ENCODE measurements around the gene FBXL13. TPM values are rescaled to one million over a fixed set of nuclear protein-coding genes. Genes with fewer than 3 reads are reported as not detected.

Gene FBXL13
- total and polyA plus RNA-seq, 2 experiments from 2014 or later, result 1.2 to 2.5 TPM

DNA sequence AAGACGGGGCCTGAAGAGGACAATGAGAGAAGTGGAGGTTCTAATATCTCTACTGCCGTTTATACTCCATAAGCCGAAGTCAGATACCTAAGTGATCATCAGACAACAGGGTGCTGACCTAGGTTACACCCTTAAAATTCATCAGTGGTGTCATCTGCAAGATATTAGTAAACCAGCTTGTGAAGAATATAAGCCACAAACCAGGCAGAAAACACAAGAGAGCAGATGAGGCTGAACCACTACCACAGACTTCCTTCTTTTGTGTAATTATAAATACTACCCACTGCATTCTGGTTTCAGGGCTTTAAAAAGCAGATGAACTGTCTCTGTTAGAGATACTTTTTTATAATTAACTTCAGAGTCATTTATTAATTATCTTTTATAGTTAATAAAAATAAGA, 230.7 kb downstream of the FBXL13 start (continued):
- TF ChIP-seq JUNB (IDR thresholded peaks at IDR 0.05; ENCODE audit: unreplicated experiment) (no peak), POLR2AphosphoS5 (IDR thresholded peaks at IDR 0.05; ENCODE audit: low read depth) (no peak), EZH2phosphoT487 (IDR thresholded peaks at IDR 0.05; ENCODE audit: unreplicated experiment) (no peak)
- TF ChIP-seq, protein P1, sequence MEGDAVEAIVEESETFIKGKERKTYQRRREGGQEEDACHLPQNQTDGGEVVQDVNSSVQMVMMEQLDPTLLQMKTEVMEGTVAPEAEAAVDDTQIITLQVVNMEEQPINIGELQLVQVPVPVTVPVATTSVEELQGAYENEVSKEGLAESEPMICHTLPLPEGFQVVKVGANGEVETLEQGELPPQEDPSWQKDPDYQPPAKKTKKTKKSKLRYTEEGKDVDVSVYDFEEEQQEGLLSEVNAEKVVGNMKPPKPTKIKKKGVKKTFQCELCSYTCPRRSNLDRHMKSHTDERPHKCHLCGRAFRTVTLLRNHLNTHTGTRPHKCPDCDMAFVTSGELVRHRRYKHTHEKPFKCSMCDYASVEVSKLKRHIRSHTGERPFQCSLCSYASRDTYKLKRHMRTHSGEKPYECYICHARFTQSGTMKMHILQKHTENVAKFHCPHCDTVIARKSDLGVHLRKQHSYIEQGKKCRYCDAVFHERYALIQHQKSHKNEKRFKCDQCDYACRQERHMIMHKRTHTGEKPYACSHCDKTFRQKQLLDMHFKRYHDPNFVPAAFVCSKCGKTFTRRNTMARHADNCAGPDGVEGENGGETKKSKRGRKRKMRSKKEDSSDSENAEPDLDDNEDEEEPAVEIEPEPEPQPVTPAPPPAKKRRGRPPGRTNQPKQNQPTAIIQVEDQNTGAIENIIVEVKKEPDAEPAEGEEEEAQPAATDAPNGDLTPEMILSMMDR (conservative IDR thresholded peaks at IDR 0.05; ENCODE audit: low read depth in 2 of 2), result no peak

DNA sequence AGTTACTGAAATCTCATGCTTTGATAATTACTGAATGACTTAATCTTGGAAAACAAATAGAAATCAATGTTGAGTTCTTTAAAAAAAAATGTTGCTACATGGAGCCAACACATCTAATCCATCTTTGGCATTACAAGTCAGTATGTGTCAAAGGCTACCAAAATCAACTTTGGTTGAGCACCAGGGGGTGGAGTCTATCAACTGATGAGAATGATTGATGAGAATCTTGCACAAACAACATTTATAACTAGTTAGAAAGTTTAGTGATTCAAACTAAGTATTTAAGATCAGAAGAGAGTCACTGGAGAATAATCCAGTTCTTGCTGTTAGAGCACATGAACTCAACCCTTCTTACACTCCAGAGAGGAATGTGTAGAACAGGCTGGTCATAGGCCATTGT, 232.3 kb downstream of the FBXL13 start:
- Histone ChIP-seq H3K79me2 (replicated peaks; ENCODE audit: insufficient read depth) (no peaks in the 10 kb centered on the region), H2AFZ (no peak overlapping the region), H3F3A (replicated peaks; ENCODE audit: low read depth) (no peaks in the 10 kb centered on the region), H3K36me3 (ENCODE audit: insufficient read depth) (no peaks in the 10 kb centered on the region), H3K4me3 (no peak overlapping the region), H3K4me2 (no peak overlapping the region), H4K20me1 (replicated peaks; ENCODE audit: insufficient read depth) (no peaks in the 10 kb centered on the region), H3K27ac (ENCODE audit: low read depth) (no peak overlapping the region), H3K27me3 (ENCODE audit: insufficient read depth) (no peaks in the 10 kb centered on the region), H3K9me2 (ENCODE audit: insufficient read depth) (0 out of 2 replicates have a peak, but pooled peaks cover 4% of the 10 kb centered on the region), H3K4me1 (ENCODE audit: insufficient read depth) (no peaks in the 10 kb centered on the region)
- H3K9me3 Mint-ChIP-seq, result no peaks in the 10 kb centered on the region
- no peak for ATAC-seq
- H3K4me3 Mint-ChIP-seq, result no peak overlapping the region
- no peaks in the 10 kb centered on the region for H3K27me3 Mint-ChIP-seq (ENCODE audit: insufficient read depth, low read depth, poor library complexity)
- no peak for DNase-seq (ENCODE audit: low spot score)
- H3K27ac Mint-ChIP-seq, result no peak overlapping the region
- H3K36me3 Mint-ChIP-seq (ENCODE audit: low read depth), result no peaks in the 10 kb centered on the region
- H3K4me1 Mint-ChIP-seq, result no peaks in the 10 kb centered on the region
- TF ChIP-seq ZNF331 (CRISPR knock-in tag; IDR thresholded peaks at IDR 0.05; ENCODE audit: low read depth), result no peak
- TF ChIP-seq, protein P2, sequence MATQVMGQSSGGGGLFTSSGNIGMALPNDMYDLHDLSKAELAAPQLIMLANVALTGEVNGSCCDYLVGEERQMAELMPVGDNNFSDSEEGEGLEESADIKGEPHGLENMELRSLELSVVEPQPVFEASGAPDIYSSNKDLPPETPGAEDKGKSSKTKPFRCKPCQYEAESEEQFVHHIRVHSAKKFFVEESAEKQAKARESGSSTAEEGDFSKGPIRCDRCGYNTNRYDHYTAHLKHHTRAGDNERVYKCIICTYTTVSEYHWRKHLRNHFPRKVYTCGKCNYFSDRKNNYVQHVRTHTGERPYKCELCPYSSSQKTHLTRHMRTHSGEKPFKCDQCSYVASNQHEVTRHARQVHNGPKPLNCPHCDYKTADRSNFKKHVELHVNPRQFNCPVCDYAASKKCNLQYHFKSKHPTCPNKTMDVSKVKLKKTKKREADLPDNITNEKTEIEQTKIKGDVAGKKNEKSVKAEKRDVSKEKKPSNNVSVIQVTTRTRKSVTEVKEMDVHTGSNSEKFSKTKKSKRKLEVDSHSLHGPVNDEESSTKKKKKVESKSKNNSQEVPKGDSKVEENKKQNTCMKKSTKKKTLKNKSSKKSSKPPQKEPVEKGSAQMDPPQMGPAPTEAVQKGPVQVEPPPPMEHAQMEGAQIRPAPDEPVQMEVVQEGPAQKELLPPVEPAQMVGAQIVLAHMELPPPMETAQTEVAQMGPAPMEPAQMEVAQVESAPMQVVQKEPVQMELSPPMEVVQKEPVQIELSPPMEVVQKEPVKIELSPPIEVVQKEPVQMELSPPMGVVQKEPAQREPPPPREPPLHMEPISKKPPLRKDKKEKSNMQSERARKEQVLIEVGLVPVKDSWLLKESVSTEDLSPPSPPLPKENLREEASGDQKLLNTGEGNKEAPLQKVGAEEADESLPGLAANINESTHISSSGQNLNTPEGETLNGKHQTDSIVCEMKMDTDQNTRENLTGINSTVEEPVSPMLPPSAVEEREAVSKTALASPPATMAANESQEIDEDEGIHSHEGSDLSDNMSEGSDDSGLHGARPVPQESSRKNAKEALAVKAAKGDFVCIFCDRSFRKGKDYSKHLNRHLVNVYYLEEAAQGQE (IDR thresholded peaks at IDR 0.05; ENCODE audit: unreplicated experiment), result no peak

DNA sequence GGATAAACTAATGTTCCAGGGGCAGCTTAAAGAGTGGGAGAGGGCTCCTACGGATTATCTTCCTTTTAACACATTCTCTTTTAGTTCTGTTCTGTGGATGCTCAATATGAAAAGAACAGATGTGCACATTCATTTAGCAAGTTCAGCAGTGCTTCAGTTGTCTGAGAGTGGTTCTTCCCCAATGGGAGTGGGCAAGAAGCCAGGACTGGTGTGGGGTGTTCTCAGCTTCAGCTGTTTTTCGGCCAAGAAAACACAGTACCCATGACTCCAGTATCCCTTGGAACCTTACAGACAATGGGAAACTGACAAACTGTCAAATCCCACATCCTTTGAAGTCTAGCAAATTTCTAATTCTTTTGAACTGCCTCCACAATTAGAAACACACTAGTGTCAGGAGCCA, 233.3 kb downstream of the FBXL13 start:
- H4K20me1 ChIP-seq (replicated peaks; ENCODE audit: insufficient read depth), result no peaks in the 10 kb centered on the region
- Mint-ChIP-seq H3K36me3 (ENCODE audit: low read depth) (no peaks in the 10 kb centered on the region), H3K4me1 (no peaks in the 10 kb centered on the region), H3K27ac (no peak overlapping the region), H3K9me3 (no peaks in the 10 kb centered on the region), H3K4me3 (no peak overlapping the region), H3K27me3 (ENCODE audit: insufficient read depth, low read depth, poor library complexity) (no peaks in the 10 kb centered on the region)
- H3F3A ChIP-seq (replicated peaks; ENCODE audit: low read depth), result no peaks in the 10 kb centered on the region
- ATAC-seq (no peak), DNase-seq (ENCODE audit: low spot score) (no peak)
- H3K27ac ChIP-seq (ENCODE audit: low read depth), result no peak overlapping the region
- H3K4me3 ChIP-seq, result no peak overlapping the region
- no peak overlapping the region for H3K4me2 ChIP-seq
- no peaks in the 10 kb centered on the region for H3K79me2 ChIP-seq (replicated peaks; ENCODE audit: insufficient read depth)
- H3K9me2 ChIP-seq (ENCODE audit: insufficient read depth), result 0 out of 2 replicates have a peak, but pooled peaks cover 4% of the 10 kb centered on the region
- H3K4me1 ChIP-seq (ENCODE audit: insufficient read depth), result no peaks in the 10 kb centered on the region
- no peaks in the 10 kb centered on the region for H3K27me3 ChIP-seq (ENCODE audit: insufficient read depth)
- H2AFZ ChIP-seq, result no peak overlapping the region
- no peaks in the 10 kb centered on the region for H3K36me3 ChIP-seq (ENCODE audit: insufficient read depth)
- TF ChIP-seq ZNF331 (CRISPR knock-in tag; IDR thresholded peaks at IDR 0.05; ENCODE audit: low read depth) (no peak), STAT1 (IDR thresholded peaks at IDR 0.05; ENCODE audit: unreplicated experiment) (no peak), NANOG (IDR thresholded peaks at IDR 0.05; ENCODE audit: borderline replicate concordance) (no peak), EZH2phosphoT487 (IDR thresholded peaks at IDR 0.05; ENCODE audit: unreplicated experiment) (no peak)
- TF ChIP-seq, protein P3, sequence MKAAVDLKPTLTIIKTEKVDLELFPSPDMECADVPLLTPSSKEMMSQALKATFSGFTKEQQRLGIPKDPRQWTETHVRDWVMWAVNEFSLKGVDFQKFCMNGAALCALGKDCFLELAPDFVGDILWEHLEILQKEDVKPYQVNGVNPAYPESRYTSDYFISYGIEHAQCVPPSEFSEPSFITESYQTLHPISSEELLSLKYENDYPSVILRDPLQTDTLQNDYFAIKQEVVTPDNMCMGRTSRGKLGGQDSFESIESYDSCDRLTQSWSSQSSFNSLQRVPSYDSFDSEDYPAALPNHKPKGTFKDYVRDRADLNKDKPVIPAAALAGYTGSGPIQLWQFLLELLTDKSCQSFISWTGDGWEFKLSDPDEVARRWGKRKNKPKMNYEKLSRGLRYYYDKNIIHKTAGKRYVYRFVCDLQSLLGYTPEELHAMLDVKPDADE (IDR thresholded peaks at IDR 0.05), result no peak
- TF ChIP-seq, protein P1 (conservative IDR thresholded peaks at IDR 0.05; ENCODE audit: low read depth in 2 of 2), result no peak
- TF ChIP-seq, protein P2 (IDR thresholded peaks at IDR 0.05; ENCODE audit: unreplicated experiment), result no peak

Data from GM23338 (cell line).